A549 (cell line): ENCODE data around the gene ANKZF1. TPM values are rescaled to one million over a fixed set of nuclear protein-coding genes. Genes with fewer than 3 reads are reported as not detected.
"Not testable (repeated sequence)": the region's sequence is repeated elsewhere in the genome, so short reads cannot be mapped to it uniquely, and the experiment has no call there.

Source experiments
- ATAC-seq, 2 experiments: fragments of 200-7000 bp in 1 of 2; fragments of >200 bp in 1 of 2; cut with Nextera tagmentation in 1 of 2; cut with Tn5 transposase in 1 of 2; 3 replicates each; pipeline versions ENCODE4 v1.8.0 to v1.9.1; 2018 to 2020; ENCODE audit warnings: mild to moderate bottlenecking in 1 of 2, moderate library complexity in 1 of 2
- CTCF ChIA-PET: fragments of 300-600 bp; sonication (Branson Sonifier 250); formaldehyde crosslinking; extraction: SDS; loops from one replicate; lab custom pipeline; 2021; ENCODE audit warnings: antibody characterized with exemption, inconsistent platforms; lab: Yijun Ruan, JAX
- POLR2A ChIA-PET: fragments of 350-600 bp; formaldehyde crosslinking; extraction: SDS; loops from one replicate; lab custom pipeline; 2021; ENCODE audit warnings: antibody characterized with exemption, inconsistent platforms; lab: Yijun Ruan, JAX
- DNase-seq, 2 experiments: peaks; one replicate each; pipeline versions ENCODE4 v3.0.0 to v3.0.0-alpha.2; 2011 to 2016; ENCODE audit warnings: low read depth in 1 of 2, low spot score in 1 of 2
- FAIRE-seq: peaks from 2 replicates; lab custom pipeline; 2011; peaks lifted over from hg19 to GRCh38; lab: Jason Lieb, UNC
- H3K27ac ChIP-seq, 2 experiments: fragments of >200 bp; sonication (Bioruptor Twin); formaldehyde crosslinking; 3 replicates each; pipeline ENCODE4 v1.5.1; 2016 to 2017
- H3K4me1 ChIP-seq: fragments of >200 bp; sonication (Bioruptor Twin); formaldehyde crosslinking; 3 replicates; pipeline ENCODE4 v1.6.1; 2016
- H3K4me2 ChIP-seq: fragments of >200 bp; sonication (Bioruptor Twin); formaldehyde crosslinking; 3 replicates; pipeline ENCODE4 v1.6.1; 2016
- H3K4me3 ChIP-seq: fragments of >200 bp; sonication (Bioruptor Twin); formaldehyde crosslinking; 3 replicates; pipeline ENCODE4 v1.5.1; 2016
- H3K9me3 ChIP-seq: fragments of >200 bp; sonication (Bioruptor Twin); formaldehyde crosslinking; 3 replicates; pipeline ENCODE4 v1.6.1; 2016
- CEBPB ChIP-seq, 2 experiments: fragments of >200 bp in 1 of 2; sonication (Bioruptor Twin) in 1 of 2; formaldehyde crosslinking in 1 of 2; IDR thresholded peaks; 2 replicates each; pipeline ENCODE4 v1.6.1; 2012 to 2016
- CHD4 ChIP-seq: fragments of 200-600 bp; sonication (generic); IDR thresholded peaks from 2 replicates; pipeline ENCODE4 v1.6.1; 2016; ENCODE audit warnings: antibody characterized with exemption, mild to moderate bottlenecking, borderline replicate concordance
- EP300 ChIP-seq, 2 experiments: fragments of >200 bp; sonication (Bioruptor Twin); formaldehyde crosslinking; IDR thresholded peaks; 2 replicates in 1 of 2; 3 replicates in 1 of 2; pipeline ENCODE4 v1.6.1; 2016 to 2017
- MAZ ChIP-seq: fragments of 150-350 bp; IDR thresholded peaks from 2 replicates; pipeline ENCODE4 v1.6.1; 2014; ENCODE audit warnings: antibody characterized with exemption, low read depth, low read length, borderline replicate concordance
- NFE2L2 ChIP-seq: fragments of 150-350 bp; conservative IDR thresholded peaks from 2 replicates; pipeline ENCODE4 v1.6.1; 2014; ENCODE audit warnings: low read length
- NR3C1 ChIP-seq: fragments of >200 bp; sonication (Bioruptor Twin); formaldehyde crosslinking; IDR thresholded peaks from 3 replicates; pipeline ENCODE4 v1.6.1; 2017
- POLR2AphosphoS2 ChIP-seq: conservative IDR thresholded peaks from 2 replicates; pipeline ENCODE4 v1.6.1; 2012; ENCODE audit warnings: low read length, improper control_type of control experiment, inconsistent platforms
- RCOR1 ChIP-seq: fragments of 150-350 bp; IDR thresholded peaks from 2 replicates; pipeline ENCODE4 v1.6.1; 2014; ENCODE audit warnings: antibody characterized with exemption, low read length, low read depth
- RFX5 ChIP-seq: fragments of 450-650 bp; IDR thresholded peaks from 2 replicates; pipeline ENCODE4 v1.7.1; 2014; ENCODE audit warnings: antibody characterized with exemption, mild to moderate bottlenecking, moderate library complexity
- SREBF2 ChIP-seq: fragments of 450-650 bp; IDR thresholded peaks from 2 replicates; pipeline ENCODE4 v1.6.1; 2014; ENCODE audit warnings: mild to moderate bottlenecking, moderate library complexity
- TFCP2L1 ChIP-seq: fragments of 250-450 bp; sonication (Bioruptor Pico); IDR thresholded peaks from 2 replicates; pipeline ENCODE4 v1.5.0; 2021; ENCODE audit warnings: mild to moderate bottlenecking
- ZSCAN20 ChIP-seq: fragments of 250-450 bp; sonication (Bioruptor Pico); IDR thresholded peaks from 2 replicates; pipeline ENCODE4 v1.8.0; 2022; ENCODE audit warnings: mild to moderate bottlenecking, moderate library complexity
- WGBS: methylation state at CpG from one replicate; pipeline ENCODE4 v1.1.6; 2017; ENCODE audit errors: missing lambda C conversion rate; 5-methylcytosine and 5-hydroxymethylcytosine counted together
- polyA plus RNA-seq, 4 experiments: library from polyadenylated mRNA; depleted of rRNA in 3 of 4; stranded (reverse); fragments of >200 nt; fragmentation: RNase III in 1 of 4; extraction: RNeasy Plus Mini Kit Qiagen cat#74134 plus additional on column Dnase treatment in 1 of 4; gene quantifications; 2 replicates in 3 of 4; 3 replicates in 1 of 4; pipeline ENCODE4 v1.2.3, GENCODE V29; 2011 to 2017
- TF ChIP-seq, protein P1 (sequence below): fragments of >200 bp; sonication (Bioruptor Twin); formaldehyde crosslinking; IDR thresholded peaks from 2 replicates; pipeline ENCODE4 v1.6.1; 2016
- TF ChIP-seq, protein P2 (sequence below): fragments of 200-600 bp; sonication (generic); IDR thresholded peaks from 2 replicates; pipeline ENCODE4 v1.6.1; 2016; ENCODE audit warnings: antibody characterized with exemption, mild to moderate bottlenecking, moderate library complexity
- TF ChIP-seq, protein P3 (sequence below): IDR thresholded peaks from 2 replicates; pipeline ENCODE4 v1.6.1; 2012

ANKZF1 gene
- polyA plus RNA-seq, 2 of the 4 experiments (the other 2 are of a cell fraction): 23.2 to 30.3 TPM

DNA sequence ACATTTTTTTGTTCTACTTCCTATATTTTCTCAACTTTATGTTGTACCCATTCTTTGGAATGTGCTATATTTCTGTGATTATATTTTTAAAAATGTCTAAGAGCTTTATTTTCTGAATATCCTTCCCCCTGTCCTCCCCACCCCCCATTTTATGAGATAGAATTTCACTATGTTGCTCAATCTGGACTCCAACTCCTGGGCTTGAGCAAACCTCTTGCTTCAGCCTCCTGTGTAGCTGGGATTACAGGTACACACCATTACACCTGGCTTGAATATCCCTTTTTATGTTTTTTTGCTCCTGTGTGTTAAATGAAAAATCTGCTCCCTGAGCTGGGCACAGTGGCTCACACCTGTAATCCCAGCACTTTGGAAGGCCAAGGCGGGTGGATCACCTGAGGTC, 32.2 kb upstream of the ANKZF1 start:
- no peaks in the 10 kb centered on the region for H3K9me3 ChIP-seq
- FAIRE-seq (no peak), DNase-seq (no peak), ATAC-seq (no peak)
- 57% methylated on average over 1 of the region's 1 CpG for WGBS
- H3K4me1 ChIP-seq: no peaks in the 10 kb centered on the region
- H3K4me3 ChIP-seq: no peak overlapping the region
- ChIA-PET CTCF (interaction anchor here (0.8 to 1.8 kb wide), 5 partner anchors 9 to 138 kb away, joined by 3 to 5 read pairs (median 4); partner anchors contain the start of gene ZFAND2B), POLR2A (interaction anchor here (0.7 kb wide), 1 partner anchor 10 kb away, joined by 4 read pairs; no protein-coding TSS in a partner anchor)
- TF ChIP-seq, protein P1, sequence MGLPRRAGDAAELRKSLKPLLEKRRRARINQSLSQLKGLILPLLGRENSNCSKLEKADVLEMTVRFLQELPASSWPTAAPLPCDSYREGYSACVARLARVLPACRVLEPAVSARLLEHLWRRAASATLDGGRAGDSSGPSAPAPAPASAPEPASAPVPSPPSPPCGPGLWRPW: no peak
- TF ChIP-seq RCOR1 (no peak), MAZ (no peak), NR3C1 (no peak), EP300 (IDR thresholded peaks at IDR 0.05) (no peak), ZSCAN20 (CRISPR knock-in tag) (no peak), TFCP2L1 (CRISPR knock-in tag) (no peak)
- TF ChIP-seq, protein P2, sequence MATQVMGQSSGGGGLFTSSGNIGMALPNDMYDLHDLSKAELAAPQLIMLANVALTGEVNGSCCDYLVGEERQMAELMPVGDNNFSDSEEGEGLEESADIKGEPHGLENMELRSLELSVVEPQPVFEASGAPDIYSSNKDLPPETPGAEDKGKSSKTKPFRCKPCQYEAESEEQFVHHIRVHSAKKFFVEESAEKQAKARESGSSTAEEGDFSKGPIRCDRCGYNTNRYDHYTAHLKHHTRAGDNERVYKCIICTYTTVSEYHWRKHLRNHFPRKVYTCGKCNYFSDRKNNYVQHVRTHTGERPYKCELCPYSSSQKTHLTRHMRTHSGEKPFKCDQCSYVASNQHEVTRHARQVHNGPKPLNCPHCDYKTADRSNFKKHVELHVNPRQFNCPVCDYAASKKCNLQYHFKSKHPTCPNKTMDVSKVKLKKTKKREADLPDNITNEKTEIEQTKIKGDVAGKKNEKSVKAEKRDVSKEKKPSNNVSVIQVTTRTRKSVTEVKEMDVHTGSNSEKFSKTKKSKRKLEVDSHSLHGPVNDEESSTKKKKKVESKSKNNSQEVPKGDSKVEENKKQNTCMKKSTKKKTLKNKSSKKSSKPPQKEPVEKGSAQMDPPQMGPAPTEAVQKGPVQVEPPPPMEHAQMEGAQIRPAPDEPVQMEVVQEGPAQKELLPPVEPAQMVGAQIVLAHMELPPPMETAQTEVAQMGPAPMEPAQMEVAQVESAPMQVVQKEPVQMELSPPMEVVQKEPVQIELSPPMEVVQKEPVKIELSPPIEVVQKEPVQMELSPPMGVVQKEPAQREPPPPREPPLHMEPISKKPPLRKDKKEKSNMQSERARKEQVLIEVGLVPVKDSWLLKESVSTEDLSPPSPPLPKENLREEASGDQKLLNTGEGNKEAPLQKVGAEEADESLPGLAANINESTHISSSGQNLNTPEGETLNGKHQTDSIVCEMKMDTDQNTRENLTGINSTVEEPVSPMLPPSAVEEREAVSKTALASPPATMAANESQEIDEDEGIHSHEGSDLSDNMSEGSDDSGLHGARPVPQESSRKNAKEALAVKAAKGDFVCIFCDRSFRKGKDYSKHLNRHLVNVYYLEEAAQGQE: no peak
- H3K4me2 ChIP-seq: no peak overlapping the region
- no peak overlapping the region for H3K27ac ChIP-seq

DNA sequence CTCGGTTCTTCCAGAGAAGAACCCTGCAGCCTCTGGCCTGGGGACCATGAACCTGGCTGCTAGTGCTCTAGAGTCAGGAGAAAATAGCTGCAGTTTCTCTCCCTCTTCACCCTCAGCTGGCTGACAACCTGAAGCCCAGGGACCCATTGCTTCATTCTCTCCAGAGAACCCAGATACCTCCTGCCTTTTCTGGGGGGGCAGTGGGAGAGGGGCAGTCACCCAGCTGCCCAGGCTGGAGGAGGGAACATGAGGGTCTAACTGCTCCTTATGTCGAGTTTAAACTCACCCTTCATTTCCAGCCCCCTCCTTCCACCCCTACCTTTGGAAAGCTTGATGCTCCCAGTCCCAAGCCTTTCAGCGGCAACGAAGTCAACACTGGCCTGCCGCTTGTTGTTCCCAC, 30.6 kb upstream of the ANKZF1 start:
- CTCF ChIA-PET: interaction anchor here (1.0 to 1.8 kb wide), 6 partner anchors 17 to 169 kb away, joined by 3 to 7 read pairs (median 4); partner anchors contain the start of gene ABCB6
- no peak for TF ChIP-seq SREBF2
- TF ChIP-seq CEBPB (IDR thresholded peaks at IDR 0.05): no peak
- ATAC-seq: no peak; a peak in 1 of 6 replicates
- no peaks in the 10 kb centered on the region for H3K4me1 ChIP-seq
- H3K27ac ChIP-seq: no peak overlapping the region
- no peak for FAIRE-seq
- H3K4me2 ChIP-seq: no peak overlapping the region
- H3K9me3 ChIP-seq: no peaks in the 10 kb centered on the region
- DNase-seq: no peak
- H3K4me3 ChIP-seq: no peak overlapping the region
- POLR2A ChIA-PET: interaction anchor here (0.5 kb wide), 1 partner anchor 14 kb away, joined by 3 read pairs; no protein-coding TSS in a partner anchor
- 64% methylated on average over 5 of the region's 5 CpGs for WGBS

DNA sequence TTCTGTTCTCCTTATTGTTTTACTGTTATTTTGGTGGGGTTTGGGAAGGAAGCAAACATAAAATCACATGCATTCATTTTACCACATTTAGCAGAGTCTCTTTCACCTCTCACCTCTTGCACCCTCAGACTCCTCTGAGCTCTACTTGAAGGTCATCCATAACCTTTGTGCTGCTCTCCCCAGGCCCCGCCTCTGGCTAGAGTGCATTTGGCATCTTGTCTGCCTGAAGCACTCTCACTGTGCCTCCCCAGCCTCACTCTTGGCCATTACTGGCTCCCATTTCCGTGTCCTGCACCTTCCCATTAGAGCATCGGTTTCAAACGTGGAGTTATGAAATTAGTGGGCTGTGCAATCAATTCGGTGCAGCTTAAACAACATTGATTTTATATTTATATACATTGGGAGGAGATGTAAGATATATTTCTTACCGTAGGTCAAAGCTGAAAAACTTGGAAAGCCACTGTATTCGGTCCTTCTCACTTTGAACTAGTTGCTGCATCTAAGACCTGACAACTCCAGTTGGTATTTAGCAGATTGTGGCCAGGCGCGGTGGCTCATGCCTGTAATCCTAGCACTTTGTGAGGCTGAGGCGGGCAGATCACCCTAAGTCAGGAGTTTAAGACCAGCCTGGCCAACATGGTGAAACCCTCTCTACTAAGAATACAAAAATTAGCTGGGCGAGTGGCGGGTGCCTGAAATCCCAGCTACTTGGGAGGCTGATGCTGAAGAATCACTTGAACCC, 30.0 kb upstream of the ANKZF1 start:
- 71% methylated on average over 12 of the region's 12 CpGs for WGBS
- H3K27ac ChIP-seq: no peak overlapping the region
- H3K9me3 ChIP-seq: peaks cover under 1% of the 10 kb centered on the region; the same call in 1 of the 3 replicates
- ATAC-seq: peak in 1 of 2 experiments; percentile 16; a peak in 1 of 6 replicates
- H3K4me3 ChIP-seq: no peak overlapping the region
- H3K4me2 ChIP-seq: no peak overlapping the region
- H3K4me1 ChIP-seq: no peaks in the 10 kb centered on the region
- POLR2A ChIA-PET: interaction anchor here (0.5 kb wide), 1 partner anchor 15 kb away, joined by 3 read pairs; no protein-coding TSS in a partner anchor
- TF ChIP-seq CHD4: no peak
- TF ChIP-seq, protein P3, sequence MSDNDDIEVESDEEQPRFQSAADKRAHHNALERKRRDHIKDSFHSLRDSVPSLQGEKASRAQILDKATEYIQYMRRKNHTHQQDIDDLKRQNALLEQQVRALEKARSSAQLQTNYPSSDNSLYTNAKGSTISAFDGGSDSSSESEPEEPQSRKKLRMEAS: no peak
- TF ChIP-seq RFX5: no peak
- TF ChIP-seq POLR2AphosphoS2: no peak
- TF ChIP-seq TFCP2L1 (CRISPR knock-in tag): no peak
- TF ChIP-seq NFE2L2: no peak
- TF ChIP-seq, all 56 proteins: peak for 0
- CTCF ChIA-PET: interaction anchor here (1.0 to 1.8 kb wide), 6 partner anchors 18 to 170 kb away, joined by 3 to 7 read pairs (median 4); partner anchors contain the start of gene ABCB6
- DNase-seq (no peak), FAIRE-seq (no peak)

DNA sequence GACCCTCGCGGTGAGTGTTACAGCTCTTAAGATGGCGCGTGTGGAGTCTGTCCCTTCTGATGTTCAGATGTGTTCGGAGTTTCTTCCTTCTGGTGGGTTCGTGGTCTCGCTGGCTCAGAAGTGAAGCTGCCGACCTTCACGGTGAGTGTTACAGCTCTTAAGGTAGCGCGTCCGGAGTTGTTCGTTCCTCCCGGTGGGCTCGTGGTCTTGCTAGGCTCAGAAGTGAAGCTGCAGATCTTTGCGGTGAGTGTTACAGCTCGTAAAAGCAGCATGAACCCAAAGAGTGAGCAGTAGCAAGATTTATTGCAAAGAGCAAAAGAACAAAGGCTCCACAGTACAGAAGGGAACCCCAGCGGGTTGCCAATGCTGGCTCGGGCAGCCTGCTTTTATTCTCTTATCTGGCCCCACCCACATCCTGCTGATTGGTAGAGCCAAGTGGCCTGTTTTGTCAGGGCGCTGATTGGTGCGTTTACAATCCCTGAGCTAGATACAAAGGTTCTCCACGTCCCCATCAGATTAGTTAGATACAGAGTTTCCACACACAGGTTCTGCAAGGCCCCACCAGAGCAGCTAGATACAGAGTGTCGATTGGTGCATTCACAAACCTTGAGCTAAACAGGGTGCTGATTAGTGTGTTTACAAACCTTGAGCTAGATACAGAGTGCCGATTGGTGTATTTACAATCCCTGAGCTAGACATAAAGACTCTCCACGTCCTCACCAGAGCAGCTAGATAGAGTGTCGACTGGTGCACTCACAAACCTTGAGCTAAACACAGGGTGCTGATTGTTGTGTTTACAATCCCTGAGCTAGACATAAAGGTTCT, 28.9 kb upstream of the ANKZF1 start:
- H3K9me3 ChIP-seq, FAIRE-seq, ATAC-seq, H3K4me2 ChIP-seq, H3K4me1 ChIP-seq, DNase-seq, POLR2A ChIA-PET, H3K27ac ChIP-seq, H3K4me3 ChIP-seq: not testable (repeated sequence)
- 82% methylated on average over 24 of the region's 26 CpGs for WGBS
- CTCF ChIA-PET: interaction anchor here (0.8 to 1.9 kb wide), 3 partner anchors 21 to 41 kb away, joined by 3 to 4 read pairs (median 3); no protein-coding TSS in a partner anchor

DNA sequence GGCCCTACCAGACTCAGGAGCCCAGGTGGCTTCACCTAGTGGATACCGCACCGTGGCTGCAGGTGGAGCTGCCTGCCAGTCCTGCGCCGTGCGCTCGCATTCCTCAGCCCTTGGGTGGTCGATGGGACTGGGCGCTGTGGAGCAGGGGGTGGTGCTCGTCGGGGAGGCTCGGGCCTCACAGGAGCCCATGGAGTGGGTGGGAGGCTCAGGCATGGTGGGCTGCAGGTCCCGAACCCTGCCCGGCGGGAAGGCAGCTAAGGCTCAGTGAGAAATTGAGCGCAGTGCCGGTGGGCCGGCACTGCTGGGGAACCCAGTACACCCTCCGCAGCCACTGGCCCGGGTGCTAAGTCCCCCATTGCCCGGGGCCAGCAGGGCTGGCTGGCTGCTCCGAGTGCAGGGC, 28.3 kb upstream of the ANKZF1 start:
- not testable (repeated sequence) for H3K4me3 ChIP-seq, H3K9me3 ChIP-seq, DNase-seq, H3K4me1 ChIP-seq, H3K4me2 ChIP-seq, ATAC-seq, H3K27ac ChIP-seq, FAIRE-seq
- ChIA-PET CTCF (interaction anchor here (1.0 to 1.9 kb wide), 3 partner anchors 21 to 30 kb away, joined by 3 to 4 read pairs (median 3); no protein-coding TSS in a partner anchor), POLR2A (interaction anchor here (0.8 kb wide), 1 partner anchor 28 kb away, joined by 3 read pairs; the partner anchor contains the start of genes ANKZF1 and ATG9A)
- 97% methylated on average over 6 of the region's 21 CpGs for WGBS
